PC-3 (cell line): ENCODE measurements around the gene ANKS1A.

Experiments
- CTCF ChIP-seq: fragments of 300-600 bp; sonication (generic); conservative IDR thresholded peaks from 2 replicates; pipeline ENCODE4 v1.5.1; 2017; ENCODE audit warnings: antibody characterized with exemption, low read depth, mild to moderate bottlenecking, low read length
- EZH2 ChIP-seq: fragments of 300-600 bp; sonication (generic); IDR thresholded peaks from one replicate; pipeline ENCODE4 v1.6.1; 2017; ENCODE audit warnings: antibody characterized with exemption, mild to moderate bottlenecking, low read length; ENCODE audit not compliant: unreplicated experiment

- TF ChIP-seq CTCF = no peak
- TF ChIP-seq EZH2 = no peak
Observed at GRCh38 chr6:35049900-35050756, 161.1 kb downstream of the ANKS1A start.
